HL-60 (cell line): ENCODE data around the gene NEK5.

Experiments used
- DNase-seq, 2 experiments: peaks; one replicate each; pipeline ENCODE4 v3.0.0-alpha.2; 2010 to 2020; ENCODE audit warnings: low read depth in 1 of 2, low spot score in 1 of 2
- H3K27ac ChIP-seq: fragments of 250-450 bp; sonication (Bioruptor Pico); replicated peaks from 2 replicates; pipeline ENCODE4 v1.5.1; 2020; ENCODE audit warnings: mild to moderate bottlenecking, moderate library complexity
- H3K27me3 ChIP-seq: fragments of 250-450 bp; sonication (Bioruptor Pico); 2 replicates; pipeline ENCODE4 v1.5.1; 2021; ENCODE audit warnings: mild to moderate bottlenecking, moderate library complexity; ENCODE audit not compliant: insufficient read depth, poor library complexity, severe bottlenecking
- H3K4me3 ChIP-seq: replicated peaks from 2 replicates; pipeline ENCODE4 v1.5.1; 2011; ENCODE audit warnings: mild to moderate bottlenecking, control low read depth, low read length; ENCODE audit not compliant: insufficient read depth
- GABPA ChIP-seq: IDR thresholded peaks from 2 replicates; pipeline ENCODE4 v1.6.1; 2012; ENCODE audit warnings: low read depth
- POLR2AphosphoS5 ChIP-seq: IDR thresholded peaks from 2 replicates; pipeline ENCODE4 v1.6.1; 2012; ENCODE audit warnings: low read depth
- SPI1 ChIP-seq: IDR thresholded peaks from 2 replicates; pipeline ENCODE4 v1.6.1; 2012; ENCODE audit warnings: low read depth, mild to moderate bottlenecking, borderline replicate concordance
- TF ChIP-seq, protein P1 (sequence below): IDR thresholded peaks from 2 replicates; pipeline ENCODE4 v1.6.1; 2012; ENCODE audit warnings: low read depth; ENCODE audit not compliant: insufficient replicate concordance
- TF ChIP-seq, protein P2 (sequence below): IDR thresholded peaks from one replicate; pipeline ENCODE4 v1.5.1; 2011; ENCODE audit warnings: low read length, control low read depth, inconsistent platforms; ENCODE audit not compliant: insufficient read depth

Gene NEK5

DNA sequence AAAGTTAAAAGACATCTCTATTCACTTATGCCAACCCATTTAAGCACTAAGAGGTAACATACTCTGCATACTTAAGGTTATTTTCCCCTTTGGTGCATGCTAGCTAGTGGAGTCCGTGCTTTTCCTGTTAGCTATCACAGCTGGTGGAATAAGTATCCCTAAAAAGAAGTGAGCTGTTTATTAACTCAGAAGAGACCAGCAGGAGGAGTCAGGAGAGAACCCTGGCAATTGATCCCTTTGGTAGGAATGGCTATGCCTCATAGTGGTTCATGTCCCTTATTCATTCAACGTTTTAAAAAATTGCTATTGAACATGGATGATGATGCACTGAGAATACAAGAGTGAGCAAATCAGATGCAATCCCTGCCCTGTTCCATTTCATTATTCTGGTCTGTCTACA, 12.4 kb upstream of the NEK5 start:
- TF ChIP-seq GABPA = no peak
- no peak for TF ChIP-seq POLR2AphosphoS5
- no peak for TF ChIP-seq SPI1
- TF ChIP-seq, protein P1, sequence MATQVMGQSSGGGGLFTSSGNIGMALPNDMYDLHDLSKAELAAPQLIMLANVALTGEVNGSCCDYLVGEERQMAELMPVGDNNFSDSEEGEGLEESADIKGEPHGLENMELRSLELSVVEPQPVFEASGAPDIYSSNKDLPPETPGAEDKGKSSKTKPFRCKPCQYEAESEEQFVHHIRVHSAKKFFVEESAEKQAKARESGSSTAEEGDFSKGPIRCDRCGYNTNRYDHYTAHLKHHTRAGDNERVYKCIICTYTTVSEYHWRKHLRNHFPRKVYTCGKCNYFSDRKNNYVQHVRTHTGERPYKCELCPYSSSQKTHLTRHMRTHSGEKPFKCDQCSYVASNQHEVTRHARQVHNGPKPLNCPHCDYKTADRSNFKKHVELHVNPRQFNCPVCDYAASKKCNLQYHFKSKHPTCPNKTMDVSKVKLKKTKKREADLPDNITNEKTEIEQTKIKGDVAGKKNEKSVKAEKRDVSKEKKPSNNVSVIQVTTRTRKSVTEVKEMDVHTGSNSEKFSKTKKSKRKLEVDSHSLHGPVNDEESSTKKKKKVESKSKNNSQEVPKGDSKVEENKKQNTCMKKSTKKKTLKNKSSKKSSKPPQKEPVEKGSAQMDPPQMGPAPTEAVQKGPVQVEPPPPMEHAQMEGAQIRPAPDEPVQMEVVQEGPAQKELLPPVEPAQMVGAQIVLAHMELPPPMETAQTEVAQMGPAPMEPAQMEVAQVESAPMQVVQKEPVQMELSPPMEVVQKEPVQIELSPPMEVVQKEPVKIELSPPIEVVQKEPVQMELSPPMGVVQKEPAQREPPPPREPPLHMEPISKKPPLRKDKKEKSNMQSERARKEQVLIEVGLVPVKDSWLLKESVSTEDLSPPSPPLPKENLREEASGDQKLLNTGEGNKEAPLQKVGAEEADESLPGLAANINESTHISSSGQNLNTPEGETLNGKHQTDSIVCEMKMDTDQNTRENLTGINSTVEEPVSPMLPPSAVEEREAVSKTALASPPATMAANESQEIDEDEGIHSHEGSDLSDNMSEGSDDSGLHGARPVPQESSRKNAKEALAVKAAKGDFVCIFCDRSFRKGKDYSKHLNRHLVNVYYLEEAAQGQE = no peak
- TF ChIP-seq, protein P2, sequence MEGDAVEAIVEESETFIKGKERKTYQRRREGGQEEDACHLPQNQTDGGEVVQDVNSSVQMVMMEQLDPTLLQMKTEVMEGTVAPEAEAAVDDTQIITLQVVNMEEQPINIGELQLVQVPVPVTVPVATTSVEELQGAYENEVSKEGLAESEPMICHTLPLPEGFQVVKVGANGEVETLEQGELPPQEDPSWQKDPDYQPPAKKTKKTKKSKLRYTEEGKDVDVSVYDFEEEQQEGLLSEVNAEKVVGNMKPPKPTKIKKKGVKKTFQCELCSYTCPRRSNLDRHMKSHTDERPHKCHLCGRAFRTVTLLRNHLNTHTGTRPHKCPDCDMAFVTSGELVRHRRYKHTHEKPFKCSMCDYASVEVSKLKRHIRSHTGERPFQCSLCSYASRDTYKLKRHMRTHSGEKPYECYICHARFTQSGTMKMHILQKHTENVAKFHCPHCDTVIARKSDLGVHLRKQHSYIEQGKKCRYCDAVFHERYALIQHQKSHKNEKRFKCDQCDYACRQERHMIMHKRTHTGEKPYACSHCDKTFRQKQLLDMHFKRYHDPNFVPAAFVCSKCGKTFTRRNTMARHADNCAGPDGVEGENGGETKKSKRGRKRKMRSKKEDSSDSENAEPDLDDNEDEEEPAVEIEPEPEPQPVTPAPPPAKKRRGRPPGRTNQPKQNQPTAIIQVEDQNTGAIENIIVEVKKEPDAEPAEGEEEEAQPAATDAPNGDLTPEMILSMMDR = no peak
- DNase-seq = no peak

DNA sequence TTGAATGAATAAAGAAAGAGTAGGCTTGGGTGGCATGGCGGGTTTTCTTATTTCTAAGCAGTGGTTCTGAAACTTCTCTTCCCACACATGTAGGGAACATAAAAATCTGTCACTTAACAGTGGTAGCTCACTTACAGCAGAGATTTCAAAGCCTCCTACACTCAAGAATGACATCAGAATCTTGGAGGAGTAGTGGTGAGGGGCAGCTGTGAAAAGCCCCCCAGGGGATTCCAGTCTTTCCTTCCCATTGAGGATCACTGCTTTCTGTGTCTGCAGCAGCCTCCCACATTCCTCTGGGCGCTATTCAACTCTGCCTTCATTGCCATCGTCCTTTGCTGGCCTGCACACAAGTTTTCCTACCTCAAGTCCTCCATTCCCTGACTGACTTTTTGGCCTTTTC, 8.6 kb upstream of the NEK5 start:
- H3K4me3 ChIP-seq = no peak overlapping the region
- H3K27me3 ChIP-seq = no peaks in the 10 kb centered on the region
- H3K27ac ChIP-seq = no peak overlapping the region
- no peak for DNase-seq
- TF ChIP-seq, protein P1 = no peak
- TF ChIP-seq GABPA (no peak), POLR2AphosphoS5 (no peak), SPI1 (no peak)
- TF ChIP-seq, protein P2 = no peak

More for the DNA sequence above, 12.4 kb upstream of the NEK5 start:
- Histone ChIP-seq H3K4me3 (no peak overlapping the region), H3K27me3 (no peaks in the 10 kb centered on the region), H3K27ac (no peak overlapping the region)

DNA sequence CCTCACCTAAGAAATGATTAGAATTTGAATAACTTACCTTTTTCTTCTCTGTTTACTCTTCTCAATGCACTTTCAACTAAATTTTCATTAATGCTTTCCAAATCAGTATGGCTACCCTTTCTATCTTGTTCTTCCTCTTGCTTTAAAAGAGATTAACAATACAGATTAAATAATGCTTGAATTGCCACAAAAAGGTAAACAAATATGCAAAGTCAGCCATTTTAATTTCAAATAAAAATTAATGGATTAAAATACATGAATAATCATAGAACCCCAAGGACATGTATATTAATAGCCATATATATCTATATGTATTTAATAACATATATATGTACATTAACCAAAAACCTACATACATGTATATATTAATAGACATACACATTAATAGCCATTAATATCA, 7.9 kb upstream of the NEK5 start:
- TF ChIP-seq, protein P2 = no peak
- TF ChIP-seq POLR2AphosphoS5 (no peak), SPI1 (no peak), GABPA (no peak)
- TF ChIP-seq, protein P1 = no peak
- DNase-seq = no peak
- Histone ChIP-seq H3K27me3 (no peaks in the 10 kb centered on the region), H3K4me3 (no peak overlapping the region), H3K27ac (no peak overlapping the region)
